Measurements from ENCODE around the gene GPC4.

GPC4 gene

GRCh38 chrX:133415276-133416105 lies at the start of gene GPC4:
Gene GPC4 (minus strand): TSS chrX:133415489. CDS start chrX:133414965, 524 bp downstream.
- Histone ChIP-seq H3K27me3 (ENCODE audit: insufficient read depth, insufficient read length) (no peaks in the 10 kb centered on the region), H3K9me3 (ENCODE audit: insufficient read depth, low read length) (no peaks in the 10 kb centered on the region), H3K36me3 (ENCODE audit: insufficient read depth, insufficient read length, low read length) (peaks cover 12% of the 10 kb centered on the region), H3K4me1 (ENCODE audit: insufficient read depth, insufficient read length) (no peaks in the 10 kb centered on the region), H3K9ac (ENCODE audit: insufficient read length, low read depth) (peak within 1 kb of the TSS; percentile 83), H3K4me3 (ENCODE audit: insufficient read length, low read depth) (peak within 1 kb of the TSS; percentile 65)
- DNase-seq (ENCODE audit: low read depth, low spot score): no peak
- TF ChIP-seq YY1 (IDR thresholded peaks at IDR 0.05; ENCODE audit: insufficient read depth, insufficient read length) (no peak), ZNF274 (IDR thresholded peaks at IDR 0.05; ENCODE audit: low read depth, low read length) (no peak), SUZ12 (IDR thresholded peaks at IDR 0.05; ENCODE audit: extremely low read depth, insufficient read depth, insufficient read length) (no peak)

DNA sequence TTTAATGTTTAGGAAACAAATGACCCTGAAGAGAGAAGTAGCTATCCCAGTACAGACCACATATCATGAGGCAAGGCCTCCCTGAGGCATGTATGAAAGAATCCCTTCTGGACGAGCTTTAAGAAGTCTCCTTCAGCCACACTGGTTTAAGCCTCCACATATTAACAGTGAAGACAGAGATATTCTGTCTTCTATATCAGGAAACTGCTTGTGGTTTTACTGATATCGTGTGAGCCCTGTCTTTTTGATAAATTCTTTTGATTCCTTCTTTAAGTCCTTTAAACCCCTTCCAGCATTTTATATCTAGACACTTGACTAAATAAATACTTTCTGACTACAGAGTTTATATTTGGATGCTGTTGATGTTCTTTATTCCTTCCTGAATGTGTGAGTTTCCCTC lies 45.9 kb upstream of the GPC4 start:
- H3K4me1 ChIP-seq (ENCODE audit: insufficient read depth, insufficient read length): no peaks in the 10 kb centered on the region
- no peaks in the 10 kb centered on the region for H3K36me3 ChIP-seq (ENCODE audit: insufficient read depth, insufficient read length, low read length)
- no peak for TF ChIP-seq YY1 (IDR thresholded peaks at IDR 0.05; ENCODE audit: insufficient read depth, insufficient read length)
- TF ChIP-seq SUZ12 (IDR thresholded peaks at IDR 0.05; ENCODE audit: extremely low read depth, insufficient read depth, insufficient read length): no peak
- TF ChIP-seq ZNF274 (IDR thresholded peaks at IDR 0.05; ENCODE audit: low read depth, low read length): no peak
- H3K4me3 ChIP-seq (ENCODE audit: insufficient read length, low read depth): no peak overlapping the region
- DNase-seq (ENCODE audit: low read depth, low spot score): no peak
- no peak overlapping the region for H3K9ac ChIP-seq (ENCODE audit: insufficient read length, low read depth)
- H3K9me3 ChIP-seq (ENCODE audit: insufficient read depth, low read length): no peaks in the 10 kb centered on the region
- H3K27me3 ChIP-seq (ENCODE audit: insufficient read depth, insufficient read length): no peaks in the 10 kb centered on the region

DNA sequence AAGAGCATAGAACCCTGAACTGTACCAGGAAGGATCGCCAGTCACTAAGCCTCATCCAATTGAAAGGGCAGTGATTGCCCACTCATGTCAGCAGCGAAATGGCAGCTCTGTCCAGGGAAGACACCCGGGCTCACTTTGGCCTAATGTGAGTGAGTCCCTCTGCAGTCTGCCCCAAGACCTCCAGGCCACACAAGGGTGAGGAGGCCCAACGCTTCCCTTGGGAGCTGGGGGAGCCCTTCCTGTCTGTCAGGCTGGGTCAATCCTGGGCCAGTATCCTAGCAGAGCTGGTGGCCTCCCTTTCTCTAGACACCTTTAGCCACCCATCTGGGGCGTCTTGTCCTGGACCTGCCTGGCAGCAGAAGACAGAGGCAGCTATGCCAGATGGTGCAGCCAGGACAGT lies 39.6 kb upstream of the GPC4 start:
- H3K4me1 ChIP-seq (ENCODE audit: insufficient read depth, insufficient read length): peaks cover 3% of the 10 kb centered on the region
- H3K9me3 ChIP-seq (ENCODE audit: insufficient read depth, low read length): no peaks in the 10 kb centered on the region
- no peak for DNase-seq (ENCODE audit: low read depth, low spot score)
- no peak overlapping the region for H3K4me3 ChIP-seq (ENCODE audit: insufficient read length, low read depth)
- H3K27me3 ChIP-seq (ENCODE audit: insufficient read depth, insufficient read length): no peaks in the 10 kb centered on the region
- no peaks in the 10 kb centered on the region for H3K36me3 ChIP-seq (ENCODE audit: insufficient read depth, insufficient read length, low read length)
- no peak overlapping the region for H3K9ac ChIP-seq (ENCODE audit: insufficient read length, low read depth)
- TF ChIP-seq SUZ12 (IDR thresholded peaks at IDR 0.05; ENCODE audit: extremely low read depth, insufficient read depth, insufficient read length) (no peak), ZNF274 (IDR thresholded peaks at IDR 0.05; ENCODE audit: low read depth, low read length) (no peak), YY1 (IDR thresholded peaks at IDR 0.05; ENCODE audit: insufficient read depth, insufficient read length) (no peak)

GRCh38 chrX:133454491-133454914 lies 39.2 kb upstream of the GPC4 start:
- Histone ChIP-seq H3K4me1 (ENCODE audit: insufficient read depth, insufficient read length) (peaks cover 3% of the 10 kb centered on the region), H3K9me3 (ENCODE audit: insufficient read depth, low read length) (no peaks in the 10 kb centered on the region), H3K36me3 (ENCODE audit: insufficient read depth, insufficient read length, low read length) (no peaks in the 10 kb centered on the region), H3K9ac (ENCODE audit: insufficient read length, low read depth) (no peak overlapping the region), H3K4me3 (ENCODE audit: insufficient read length, low read depth) (no peak overlapping the region), H3K27me3 (ENCODE audit: insufficient read depth, insufficient read length) (no peaks in the 10 kb centered on the region)
- TF ChIP-seq ZNF274 (IDR thresholded peaks at IDR 0.05; ENCODE audit: low read depth, low read length): no peak
- DNase-seq (ENCODE audit: low read depth, low spot score): no peak

GRCh38 chrX:133448512-133449076 lies 33.3 kb upstream of the GPC4 start:
- Histone ChIP-seq H3K9me3 (ENCODE audit: insufficient read depth, low read length) (no peaks in the 10 kb centered on the region), H3K27me3 (ENCODE audit: insufficient read depth, insufficient read length) (no peaks in the 10 kb centered on the region), H3K9ac (ENCODE audit: insufficient read length, low read depth) (no peak overlapping the region), H3K4me1 (ENCODE audit: insufficient read depth, insufficient read length) (no peaks in the 10 kb centered on the region), H3K4me3 (ENCODE audit: insufficient read length, low read depth) (no peak overlapping the region), H3K36me3 (ENCODE audit: insufficient read depth, insufficient read length, low read length) (no peaks in the 10 kb centered on the region)
- no peak for TF ChIP-seq ZNF274 (IDR thresholded peaks at IDR 0.05; ENCODE audit: low read depth, low read length)
- TF ChIP-seq SUZ12 (IDR thresholded peaks at IDR 0.05; ENCODE audit: extremely low read depth, insufficient read depth, insufficient read length): no peak
- TF ChIP-seq YY1 (IDR thresholded peaks at IDR 0.05; ENCODE audit: insufficient read depth, insufficient read length): no peak
- DNase-seq (ENCODE audit: low read depth, low spot score): no peak

- no peak for DNase-seq (ENCODE audit: low read depth, low spot score)
- H3K9me3 ChIP-seq (ENCODE audit: insufficient read depth, low read length): no peaks in the 10 kb centered on the region
Observed at GRCh38 chrX:133444952-133445831, 29.9 kb upstream of the GPC4 start.

GRCh38 chrX:133444196-133444595 lies 28.9 kb upstream of the GPC4 start:
- H3K9ac ChIP-seq (ENCODE audit: insufficient read length, low read depth): no peak overlapping the region
- no peak for TF ChIP-seq SUZ12 (IDR thresholded peaks at IDR 0.05; ENCODE audit: extremely low read depth, insufficient read depth, insufficient read length)
- no peak for TF ChIP-seq ZNF274 (IDR thresholded peaks at IDR 0.05; ENCODE audit: low read depth, low read length)
- no peak for TF ChIP-seq YY1 (IDR thresholded peaks at IDR 0.05; ENCODE audit: insufficient read depth, insufficient read length)
- no peaks in the 10 kb centered on the region for H3K4me1 ChIP-seq (ENCODE audit: insufficient read depth, insufficient read length)
- H3K4me3 ChIP-seq (ENCODE audit: insufficient read length, low read depth): no peak overlapping the region
- no peaks in the 10 kb centered on the region for H3K27me3 ChIP-seq (ENCODE audit: insufficient read depth, insufficient read length)
- DNase-seq (ENCODE audit: low read depth, low spot score): no peak
- H3K36me3 ChIP-seq (ENCODE audit: insufficient read depth, insufficient read length, low read length): no peaks in the 10 kb centered on the region
- no peaks in the 10 kb centered on the region for H3K9me3 ChIP-seq (ENCODE audit: insufficient read depth, low read length)

More at GRCh38 chrX:133444952-133445831, 29.9 kb upstream of the GPC4 start:
- peak overlapping the region; percentile 3 for H3K4me3 ChIP-seq (ENCODE audit: insufficient read length, low read depth)
- H3K4me1 ChIP-seq (ENCODE audit: insufficient read depth, insufficient read length): no peaks in the 10 kb centered on the region
- no peak for TF ChIP-seq YY1 (IDR thresholded peaks at IDR 0.05; ENCODE audit: insufficient read depth, insufficient read length)
- TF ChIP-seq SUZ12 (IDR thresholded peaks at IDR 0.05; ENCODE audit: extremely low read depth, insufficient read depth, insufficient read length): no peak
- no peak for TF ChIP-seq ZNF274 (IDR thresholded peaks at IDR 0.05; ENCODE audit: low read depth, low read length)
- no peaks in the 10 kb centered on the region for H3K36me3 ChIP-seq (ENCODE audit: insufficient read depth, insufficient read length, low read length)
- no peak overlapping the region for H3K9ac ChIP-seq (ENCODE audit: insufficient read length, low read depth)
- no peaks in the 10 kb centered on the region for H3K27me3 ChIP-seq (ENCODE audit: insufficient read depth, insufficient read length)

Data from NT2/D1 (cell line).